WTC11 (cell line): ENCODE measurements around the gene PAX8. TPM values are rescaled to one million over a fixed set of nuclear protein-coding genes. Genes with fewer than 3 reads are reported as not detected.

ENCODE experiments used
- ATAC-seq: fragments of 200-7000 bp; cut with Tn5 transposase; 2 replicates; pipeline ENCODE4 v1.10.0; 2021; ENCODE audit warnings: mild to moderate bottlenecking, moderate library complexity
- CTCF ChIA-PET: fragments of 300-600 bp; sonication (Branson Sonifier 250); formaldehyde crosslinking; loops from one replicate; lab custom pipeline; 2021; ENCODE audit warnings: antibody characterized with exemption; lab: Charles Lee
- POLR2A ChIA-PET: fragments of 350-600 bp; sonication (Branson Sonifier 250); formaldehyde crosslinking; loops from one replicate; lab custom pipeline; 2021; ENCODE audit warnings: antibody characterized with exemption; lab: Charles Lee
- DNase-seq: peaks from one replicate; pipeline ENCODE4 v3.0.0; 2021; ENCODE audit warnings: low spot score
- H3K27ac Mint-ChIP-seq: 2 replicates; pipeline ENCODE4 v1.8.0; 2021; ENCODE audit warnings: mixed read lengths
- H3K27me3 Mint-ChIP-seq: 2 replicates; pipeline ENCODE4 v1.8.0; 2021; ENCODE audit warnings: low read depth, mild to moderate bottlenecking, moderate library complexity, mixed read lengths
- H3K36me3 Mint-ChIP-seq: 2 replicates; pipeline ENCODE4 v1.8.0; 2021; ENCODE audit warnings: mixed read lengths
- H3K4me1 Mint-ChIP-seq: 2 replicates; pipeline ENCODE4 v1.8.0; 2022; ENCODE audit warnings: mixed read lengths
- H3K4me3 Mint-ChIP-seq: 2 replicates; pipeline ENCODE4 v1.8.0; 2021; ENCODE audit warnings: mild to moderate bottlenecking, moderate library complexity, mixed read lengths
- H3K9me3 Mint-ChIP-seq: 2 replicates; pipeline ENCODE4 v1.8.0; 2021; ENCODE audit warnings: mixed read lengths
- ELF4 ChIP-seq: sonication (generic); formaldehyde crosslinking; IDR thresholded peaks from 2 replicates; pipeline ENCODE4 v1.8.1; 2022; ENCODE audit warnings: low read depth, mild to moderate bottlenecking, moderate library complexity, missing genetic modification reagents
- ETV6 ChIP-seq: sonication (generic); formaldehyde crosslinking; IDR thresholded peaks from 2 replicates; pipeline ENCODE4 v1.8.1; 2022; ENCODE audit warnings: mild to moderate bottlenecking, missing genetic modification reagents
- FOXJ3 ChIP-seq: sonication (generic); formaldehyde crosslinking; IDR thresholded peaks from 2 replicates; pipeline ENCODE4 v1.9.0; 2021; ENCODE audit warnings: missing genetic modification reagents, mild to moderate bottlenecking, borderline replicate concordance
- IRF2 ChIP-seq: sonication (generic); formaldehyde crosslinking; IDR thresholded peaks from 2 replicates; pipeline ENCODE4 v1.8.0; 2022; ENCODE audit warnings: low read depth, missing genetic modification reagents, borderline replicate concordance
- NFATC4 ChIP-seq: fragments of 250-450 bp; sonication (Bioruptor Pico); IDR thresholded peaks from 2 replicates; pipeline ENCODE4 v1.9.0; 2021; ENCODE audit warnings: mild to moderate bottlenecking
- SMAD3 ChIP-seq: sonication (generic); formaldehyde crosslinking; IDR thresholded peaks from 2 replicates; pipeline ENCODE4 v1.8.0; 2022; ENCODE audit warnings: missing genetic modification reagents, mild to moderate bottlenecking, borderline replicate concordance
- SOX15 ChIP-seq: fragments of 250-450 bp; sonication (Bioruptor Pico); IDR thresholded peaks from 2 replicates; pipeline ENCODE4 v1.9.0; 2021; ENCODE audit warnings: mild to moderate bottlenecking
- STAT6 ChIP-seq: sonication (generic); formaldehyde crosslinking; conservative IDR thresholded peaks from 2 replicates; pipeline ENCODE4 v1.8.1; 2023; ENCODE audit warnings: mild to moderate bottlenecking, low read depth, missing genetic modification reagents, moderate library complexity
- TEAD4 ChIP-seq: sonication (generic); formaldehyde crosslinking; IDR thresholded peaks from 2 replicates; pipeline ENCODE4 v1.8.0; 2022; ENCODE audit warnings: mild to moderate bottlenecking, missing genetic modification reagents
- ZNF138 ChIP-seq: sonication (generic); formaldehyde crosslinking; conservative IDR thresholded peaks from 2 replicates; pipeline ENCODE4 v1.8.1; 2022; ENCODE audit warnings: mild to moderate bottlenecking, moderate library complexity, missing genetic modification reagents
- total RNA-seq: library from RNA; stranded (reverse); gene quantifications from 3 replicates; pipeline ENCODE4 v1.2.3, GENCODE V29; 2021
- TF ChIP-seq, protein P1 (sequence below): sonication (generic); formaldehyde crosslinking; IDR thresholded peaks from 2 replicates; pipeline ENCODE4 v1.8.0; 2023; ENCODE audit warnings: missing genetic modification reagents, mild to moderate bottlenecking, borderline replicate concordance
- TF ChIP-seq, protein P2 (sequence below): sonication (generic); formaldehyde crosslinking; conservative IDR thresholded peaks from 2 replicates; pipeline ENCODE4 v1.8.1; 2022; ENCODE audit warnings: mild to moderate bottlenecking, missing genetic modification reagents
- TF ChIP-seq, protein P3 (sequence below): sonication (generic); formaldehyde crosslinking; IDR thresholded peaks from 2 replicates; pipeline ENCODE4 v1.8.1; 2023; ENCODE audit warnings: mild to moderate bottlenecking, missing genetic modification reagents
- TF ChIP-seq, protein P4 (sequence below): sonication (generic); formaldehyde crosslinking; IDR thresholded peaks from 2 replicates; pipeline ENCODE4 v1.8.0; 2022; ENCODE audit warnings: missing genetic modification reagents
- TF ChIP-seq, protein P5 (sequence below): fragments of 250-450 bp; sonication (Bioruptor Pico); IDR thresholded peaks from 2 replicates; pipeline ENCODE4 v1.8.0; 2021; ENCODE audit warnings: mild to moderate bottlenecking

The PAX8 gene
- total RNA-seq, 1 experiment from 2014 or later: 0.35 TPM

DNA sequence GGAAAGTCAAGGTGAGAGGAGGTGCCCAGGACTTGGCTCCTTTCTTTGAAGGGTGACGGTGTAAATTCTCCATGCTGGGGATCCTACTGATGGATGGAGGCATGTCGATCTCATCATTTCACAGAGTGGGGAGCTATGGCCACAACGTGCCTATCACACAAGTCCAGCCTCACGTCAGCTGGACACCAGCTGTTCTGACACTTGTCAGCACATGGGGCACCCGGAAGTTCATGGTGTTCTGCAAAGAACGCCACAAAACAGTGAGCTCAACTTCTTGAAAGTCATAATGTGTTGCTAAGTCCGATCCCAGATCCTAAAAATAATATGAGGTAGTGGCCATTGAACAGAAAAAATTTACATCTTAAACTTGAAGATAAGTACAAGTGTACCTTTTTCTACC lies 12.3 kb downstream of the PAX8 start (continued):
- TF ChIP-seq, protein P1, sequence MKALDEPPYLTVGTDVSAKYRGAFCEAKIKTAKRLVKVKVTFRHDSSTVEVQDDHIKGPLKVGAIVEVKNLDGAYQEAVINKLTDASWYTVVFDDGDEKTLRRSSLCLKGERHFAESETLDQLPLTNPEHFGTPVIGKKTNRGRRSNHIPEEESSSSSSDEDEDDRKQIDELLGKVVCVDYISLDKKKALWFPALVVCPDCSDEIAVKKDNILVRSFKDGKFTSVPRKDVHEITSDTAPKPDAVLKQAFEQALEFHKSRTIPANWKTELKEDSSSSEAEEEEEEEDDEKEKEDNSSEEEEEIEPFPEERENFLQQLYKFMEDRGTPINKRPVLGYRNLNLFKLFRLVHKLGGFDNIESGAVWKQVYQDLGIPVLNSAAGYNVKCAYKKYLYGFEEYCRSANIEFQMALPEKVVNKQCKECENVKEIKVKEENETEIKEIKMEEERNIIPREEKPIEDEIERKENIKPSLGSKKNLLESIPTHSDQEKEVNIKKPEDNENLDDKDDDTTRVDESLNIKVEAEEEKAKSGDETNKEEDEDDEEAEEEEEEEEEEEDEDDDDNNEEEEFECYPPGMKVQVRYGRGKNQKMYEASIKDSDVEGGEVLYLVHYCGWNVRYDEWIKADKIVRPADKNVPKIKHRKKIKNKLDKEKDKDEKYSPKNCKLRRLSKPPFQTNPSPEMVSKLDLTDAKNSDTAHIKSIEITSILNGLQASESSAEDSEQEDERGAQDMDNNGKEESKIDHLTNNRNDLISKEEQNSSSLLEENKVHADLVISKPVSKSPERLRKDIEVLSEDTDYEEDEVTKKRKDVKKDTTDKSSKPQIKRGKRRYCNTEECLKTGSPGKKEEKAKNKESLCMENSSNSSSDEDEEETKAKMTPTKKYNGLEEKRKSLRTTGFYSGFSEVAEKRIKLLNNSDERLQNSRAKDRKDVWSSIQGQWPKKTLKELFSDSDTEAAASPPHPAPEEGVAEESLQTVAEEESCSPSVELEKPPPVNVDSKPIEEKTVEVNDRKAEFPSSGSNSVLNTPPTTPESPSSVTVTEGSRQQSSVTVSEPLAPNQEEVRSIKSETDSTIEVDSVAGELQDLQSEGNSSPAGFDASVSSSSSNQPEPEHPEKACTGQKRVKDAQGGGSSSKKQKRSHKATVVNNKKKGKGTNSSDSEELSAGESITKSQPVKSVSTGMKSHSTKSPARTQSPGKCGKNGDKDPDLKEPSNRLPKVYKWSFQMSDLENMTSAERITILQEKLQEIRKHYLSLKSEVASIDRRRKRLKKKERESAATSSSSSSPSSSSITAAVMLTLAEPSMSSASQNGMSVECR (CRISPR knock-in tag): no peak
- no peak for TF ChIP-seq FOXJ3 (CRISPR knock-in tag)
- TF ChIP-seq, all 79 proteins: peak for 0

- ATAC-seq (no peak), DNase-seq (no peak)
- Mint-ChIP-seq H3K4me1 (peaks cover 3% of the 10 kb centered on the region; the same call in 1 of the 2 replicates), H3K27ac (no peak overlapping the region), H3K9me3 (no peaks in the 10 kb centered on the region), H3K4me3 (no peak overlapping the region), H3K27me3 (peaks cover 64% of the 10 kb centered on the region), H3K36me3 (no peaks in the 10 kb centered on the region)
- TF ChIP-seq, protein P2, sequence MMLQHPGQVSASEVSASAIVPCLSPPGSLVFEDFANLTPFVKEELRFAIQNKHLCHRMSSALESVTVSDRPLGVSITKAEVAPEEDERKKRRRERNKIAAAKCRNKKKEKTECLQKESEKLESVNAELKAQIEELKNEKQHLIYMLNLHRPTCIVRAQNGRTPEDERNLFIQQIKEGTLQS (CRISPR knock-in tag): no peak
- TF ChIP-seq, protein P3, sequence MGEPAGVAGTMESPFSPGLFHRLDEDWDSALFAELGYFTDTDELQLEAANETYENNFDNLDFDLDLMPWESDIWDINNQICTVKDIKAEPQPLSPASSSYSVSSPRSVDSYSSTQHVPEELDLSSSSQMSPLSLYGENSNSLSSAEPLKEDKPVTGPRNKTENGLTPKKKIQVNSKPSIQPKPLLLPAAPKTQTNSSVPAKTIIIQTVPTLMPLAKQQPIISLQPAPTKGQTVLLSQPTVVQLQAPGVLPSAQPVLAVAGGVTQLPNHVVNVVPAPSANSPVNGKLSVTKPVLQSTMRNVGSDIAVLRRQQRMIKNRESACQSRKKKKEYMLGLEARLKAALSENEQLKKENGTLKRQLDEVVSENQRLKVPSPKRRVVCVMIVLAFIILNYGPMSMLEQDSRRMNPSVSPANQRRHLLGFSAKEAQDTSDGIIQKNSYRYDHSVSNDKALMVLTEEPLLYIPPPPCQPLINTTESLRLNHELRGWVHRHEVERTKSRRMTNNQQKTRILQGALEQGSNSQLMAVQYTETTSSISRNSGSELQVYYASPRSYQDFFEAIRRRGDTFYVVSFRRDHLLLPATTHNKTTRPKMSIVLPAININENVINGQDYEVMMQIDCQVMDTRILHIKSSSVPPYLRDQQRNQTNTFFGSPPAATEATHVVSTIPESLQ (CRISPR knock-in tag): no peak
- TF ChIP-seq, protein P4, sequence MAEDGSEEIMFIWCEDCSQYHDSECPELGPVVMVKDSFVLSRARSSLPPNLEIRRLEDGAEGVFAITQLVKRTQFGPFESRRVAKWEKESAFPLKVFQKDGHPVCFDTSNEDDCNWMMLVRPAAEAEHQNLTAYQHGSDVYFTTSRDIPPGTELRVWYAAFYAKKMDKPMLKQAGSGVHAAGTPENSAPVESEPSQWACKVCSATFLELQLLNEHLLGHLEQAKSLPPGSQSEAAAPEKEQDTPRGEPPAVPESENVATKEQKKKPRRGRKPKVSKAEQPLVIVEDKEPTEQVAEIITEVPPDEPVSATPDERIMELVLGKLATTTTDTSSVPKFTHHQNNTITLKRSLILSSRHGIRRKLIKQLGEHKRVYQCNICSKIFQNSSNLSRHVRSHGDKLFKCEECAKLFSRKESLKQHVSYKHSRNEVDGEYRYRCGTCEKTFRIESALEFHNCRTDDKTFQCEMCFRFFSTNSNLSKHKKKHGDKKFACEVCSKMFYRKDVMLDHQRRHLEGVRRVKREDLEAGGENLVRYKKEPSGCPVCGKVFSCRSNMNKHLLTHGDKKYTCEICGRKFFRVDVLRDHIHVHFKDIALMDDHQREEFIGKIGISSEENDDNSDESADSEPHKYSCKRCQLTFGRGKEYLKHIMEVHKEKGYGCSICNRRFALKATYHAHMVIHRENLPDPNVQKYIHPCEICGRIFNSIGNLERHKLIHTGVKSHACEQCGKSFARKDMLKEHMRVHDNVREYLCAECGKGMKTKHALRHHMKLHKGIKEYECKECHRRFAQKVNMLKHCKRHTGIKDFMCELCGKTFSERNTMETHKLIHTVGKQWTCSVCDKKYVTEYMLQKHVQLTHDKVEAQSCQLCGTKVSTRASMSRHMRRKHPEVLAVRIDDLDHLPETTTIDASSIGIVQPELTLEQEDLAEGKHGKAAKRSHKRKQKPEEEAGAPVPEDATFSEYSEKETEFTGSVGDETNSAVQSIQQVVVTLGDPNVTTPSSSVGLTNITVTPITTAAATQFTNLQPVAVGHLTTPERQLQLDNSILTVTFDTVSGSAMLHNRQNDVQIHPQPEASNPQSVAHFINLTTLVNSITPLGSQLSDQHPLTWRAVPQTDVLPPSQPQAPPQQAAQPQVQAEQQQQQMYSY (CRISPR knock-in tag): no peak
- TF ChIP-seq IRF2 (CRISPR knock-in tag): no peak
- ChIA-PET POLR2A (no interaction called here), CTCF (interaction anchor here (1.5 kb wide), 1 partner anchor 66 kb away, joined by 5 read pairs; no protein-coding TSS in a partner anchor)
These were observed 13.9 kb downstream of the PAX8 start for GRCh38 chr2:113264713-113265403.

DNA sequence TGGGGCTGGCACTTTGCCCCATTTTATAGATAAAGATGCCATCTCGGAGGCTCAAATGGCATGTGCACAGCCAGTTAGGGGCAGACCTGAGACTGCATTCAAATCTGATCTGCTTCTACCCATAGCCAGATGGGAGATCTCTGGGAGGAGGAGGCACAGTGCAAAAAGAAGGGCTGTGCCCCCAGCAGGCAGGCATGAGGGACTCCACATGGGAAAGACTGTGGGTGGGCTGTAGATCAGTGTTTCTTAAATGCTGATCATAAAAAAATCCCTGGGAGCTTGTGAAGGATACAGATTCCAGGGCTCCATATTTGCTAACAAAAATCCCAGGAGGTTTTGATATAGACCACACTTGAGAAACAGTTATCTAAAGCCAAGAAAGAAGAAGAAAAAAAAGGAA lies 15.2 kb downstream of the PAX8 start:
- Mint-ChIP-seq H3K4me1 (peaks cover 6% of the 10 kb centered on the region), H3K27ac (no peak overlapping the region), H3K4me3 (no peak overlapping the region), H3K27me3 (peaks cover 60% of the 10 kb centered on the region), H3K9me3 (no peaks in the 10 kb centered on the region), H3K36me3 (no peaks in the 10 kb centered on the region)
- POLR2A ChIA-PET: no interaction called here
- no peak for ATAC-seq
- CTCF ChIA-PET: interaction anchor here (1.5 kb wide), 1 partner anchor 65 kb away, joined by 5 read pairs; no protein-coding TSS in a partner anchor
- no peak for DNase-seq
- TF ChIP-seq ETV6 (no peak), TEAD4 (CRISPR knock-in tag) (no peak), ELF4 (CRISPR knock-in tag) (no peak), SOX15 (CRISPR knock-in tag) (no peak), STAT6 (CRISPR knock-in tag) (no peak), ZNF138 (CRISPR knock-in tag) (no peak), NFATC4 (CRISPR knock-in tag) (no peak), SMAD3 (no peak)
- TF ChIP-seq, protein P5, sequence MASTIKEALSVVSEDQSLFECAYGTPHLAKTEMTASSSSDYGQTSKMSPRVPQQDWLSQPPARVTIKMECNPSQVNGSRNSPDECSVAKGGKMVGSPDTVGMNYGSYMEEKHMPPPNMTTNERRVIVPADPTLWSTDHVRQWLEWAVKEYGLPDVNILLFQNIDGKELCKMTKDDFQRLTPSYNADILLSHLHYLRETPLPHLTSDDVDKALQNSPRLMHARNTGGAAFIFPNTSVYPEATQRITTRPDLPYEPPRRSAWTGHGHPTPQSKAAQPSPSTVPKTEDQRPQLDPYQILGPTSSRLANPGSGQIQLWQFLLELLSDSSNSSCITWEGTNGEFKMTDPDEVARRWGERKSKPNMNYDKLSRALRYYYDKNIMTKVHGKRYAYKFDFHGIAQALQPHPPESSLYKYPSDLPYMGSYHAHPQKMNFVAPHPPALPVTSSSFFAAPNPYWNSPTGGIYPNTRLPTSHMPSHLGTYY: no peak
